Coronary artery (tissue), 2 donors: ENCODE results near the gene PTTG1.

Experiments used
- DNase-seq: peaks from one replicate; pipeline ENCODE4 v3.0.0-alpha.2; 2017; ENCODE audit warnings: low spot score
- H3K27ac ChIP-seq, 2 donors: fragments of 200-600 bp; sonication (generic); one replicate each; pipeline ENCODE4 v1.5.1; 2016 to 2019
- H3K4me3 ChIP-seq: fragments of 200-600 bp; sonication (generic); 2 replicates; pipeline ENCODE4 v1.5.1; 2016; ENCODE audit warnings: mild to moderate bottlenecking, moderate library complexity
- TF ChIP-seq, protein P1 (sequence below): fragments of 200-600 bp; sonication (generic); IDR thresholded peaks from one replicate; pipeline ENCODE4 v1.5.1; 2019; ENCODE audit warnings: antibody characterized with exemption

PTTG1 gene

DNA sequence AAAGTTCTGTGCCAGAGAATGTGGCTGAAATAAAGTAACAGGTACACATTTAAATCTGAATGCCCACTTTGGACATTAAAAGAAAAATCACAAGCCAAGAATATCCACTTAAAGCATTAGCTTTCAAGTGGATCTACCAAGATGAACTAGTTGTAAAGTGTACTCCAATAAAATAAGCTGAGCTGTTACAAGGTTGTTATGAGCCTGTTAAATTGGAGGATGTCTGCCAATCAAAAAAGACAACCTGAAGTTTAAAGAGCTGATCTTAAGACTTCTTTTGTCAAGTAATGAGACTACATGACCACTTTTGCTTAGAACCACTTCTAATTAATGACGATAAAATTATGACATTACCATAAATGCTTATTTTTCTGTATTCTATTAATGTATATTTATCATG, 24.2 kb upstream of the PTTG1 start:
- no peak for DNase-seq
- Histone ChIP-seq H3K4me3 (no peak overlapping the region), H3K27ac (no peak overlapping the region)
- TF ChIP-seq, protein P1, sequence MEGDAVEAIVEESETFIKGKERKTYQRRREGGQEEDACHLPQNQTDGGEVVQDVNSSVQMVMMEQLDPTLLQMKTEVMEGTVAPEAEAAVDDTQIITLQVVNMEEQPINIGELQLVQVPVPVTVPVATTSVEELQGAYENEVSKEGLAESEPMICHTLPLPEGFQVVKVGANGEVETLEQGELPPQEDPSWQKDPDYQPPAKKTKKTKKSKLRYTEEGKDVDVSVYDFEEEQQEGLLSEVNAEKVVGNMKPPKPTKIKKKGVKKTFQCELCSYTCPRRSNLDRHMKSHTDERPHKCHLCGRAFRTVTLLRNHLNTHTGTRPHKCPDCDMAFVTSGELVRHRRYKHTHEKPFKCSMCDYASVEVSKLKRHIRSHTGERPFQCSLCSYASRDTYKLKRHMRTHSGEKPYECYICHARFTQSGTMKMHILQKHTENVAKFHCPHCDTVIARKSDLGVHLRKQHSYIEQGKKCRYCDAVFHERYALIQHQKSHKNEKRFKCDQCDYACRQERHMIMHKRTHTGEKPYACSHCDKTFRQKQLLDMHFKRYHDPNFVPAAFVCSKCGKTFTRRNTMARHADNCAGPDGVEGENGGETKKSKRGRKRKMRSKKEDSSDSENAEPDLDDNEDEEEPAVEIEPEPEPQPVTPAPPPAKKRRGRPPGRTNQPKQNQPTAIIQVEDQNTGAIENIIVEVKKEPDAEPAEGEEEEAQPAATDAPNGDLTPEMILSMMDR: no peak

DNA sequence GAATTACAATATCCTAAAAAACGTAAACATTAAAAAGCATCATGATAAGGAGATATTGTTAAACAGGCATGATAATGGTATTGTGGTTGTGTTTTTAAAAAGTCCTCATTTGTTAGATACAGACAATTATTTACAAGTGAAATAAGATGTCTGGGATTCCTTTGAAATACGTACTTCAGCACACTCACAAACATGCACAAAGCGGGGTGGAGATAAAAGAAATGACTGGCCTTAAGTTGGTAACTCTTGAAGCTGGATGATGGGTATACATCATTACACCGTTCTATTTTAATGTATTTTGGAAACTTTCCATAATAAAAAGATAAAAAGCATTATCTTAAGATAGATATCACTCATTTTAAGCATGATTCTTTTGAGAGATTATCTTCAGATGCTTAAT, 22.8 kb upstream of the PTTG1 start:
- DNase-seq: no peak
- Histone ChIP-seq H3K27ac (peak overlapping the region in 1 of 2 donors; percentile 93), H3K4me3 (peak overlapping the region; percentile 78)
- TF ChIP-seq, protein P1: no peak

DNA sequence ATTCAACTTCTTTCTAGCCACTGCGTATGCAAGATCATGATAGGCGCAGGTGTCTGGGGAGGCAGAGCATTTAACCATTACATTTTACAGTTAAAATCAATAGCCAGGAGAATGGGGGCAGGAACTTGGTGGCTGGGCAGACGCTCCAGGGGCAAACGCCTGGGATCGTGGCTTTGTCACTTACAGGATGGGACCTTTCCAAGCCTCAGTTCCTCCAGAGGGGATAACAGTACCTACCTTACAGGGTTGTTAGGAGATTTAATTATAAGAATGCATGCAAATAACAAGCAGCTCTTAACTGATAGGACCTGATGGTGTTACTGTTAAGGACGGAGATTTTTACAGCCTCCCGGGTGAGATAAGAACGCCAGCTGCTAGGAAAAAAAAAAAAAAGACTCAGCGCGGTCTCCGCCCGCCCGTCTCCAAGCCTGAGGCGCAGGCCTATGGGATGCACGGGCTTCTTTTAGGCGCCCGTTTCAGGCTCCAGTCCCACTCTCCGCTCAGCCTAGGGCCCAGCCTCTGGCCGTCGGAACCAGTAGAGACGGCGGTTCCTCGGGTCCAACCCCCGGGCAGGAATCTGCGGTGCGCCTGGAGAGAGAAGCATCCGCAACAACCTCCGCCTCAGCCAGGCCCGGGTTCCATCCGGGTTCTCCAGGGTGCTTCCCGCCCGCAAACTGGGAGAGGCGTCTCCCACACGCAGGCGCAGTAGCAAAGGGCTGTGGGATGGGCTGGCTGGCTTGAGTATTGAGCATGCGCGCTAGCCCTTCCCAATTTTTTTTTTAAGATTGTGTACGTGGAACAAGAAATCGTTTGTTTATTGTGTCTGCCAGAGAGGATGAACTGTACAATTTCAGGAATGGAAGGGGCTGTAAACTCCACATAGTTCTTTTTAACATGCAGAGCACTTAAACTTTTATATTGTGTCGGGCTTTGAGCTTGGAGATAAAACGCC, 22.0 kb upstream of the PTTG1 start, which contains the start of gene FAM200C:
Gene FAM200C (minus strand): TSS at position 653 of the 952 bp plus-strand sequence. CDS start 4,564 bp downstream, outside the sequence.
- Histone ChIP-seq H3K4me3 (peak within 1 kb of the TSS; percentile 78), H3K27ac (peak within 1 kb of the TSS; percentile 69 to 93)
- peak; percentile 94 for DNase-seq
- TF ChIP-seq, protein P1: no peak

DNA sequence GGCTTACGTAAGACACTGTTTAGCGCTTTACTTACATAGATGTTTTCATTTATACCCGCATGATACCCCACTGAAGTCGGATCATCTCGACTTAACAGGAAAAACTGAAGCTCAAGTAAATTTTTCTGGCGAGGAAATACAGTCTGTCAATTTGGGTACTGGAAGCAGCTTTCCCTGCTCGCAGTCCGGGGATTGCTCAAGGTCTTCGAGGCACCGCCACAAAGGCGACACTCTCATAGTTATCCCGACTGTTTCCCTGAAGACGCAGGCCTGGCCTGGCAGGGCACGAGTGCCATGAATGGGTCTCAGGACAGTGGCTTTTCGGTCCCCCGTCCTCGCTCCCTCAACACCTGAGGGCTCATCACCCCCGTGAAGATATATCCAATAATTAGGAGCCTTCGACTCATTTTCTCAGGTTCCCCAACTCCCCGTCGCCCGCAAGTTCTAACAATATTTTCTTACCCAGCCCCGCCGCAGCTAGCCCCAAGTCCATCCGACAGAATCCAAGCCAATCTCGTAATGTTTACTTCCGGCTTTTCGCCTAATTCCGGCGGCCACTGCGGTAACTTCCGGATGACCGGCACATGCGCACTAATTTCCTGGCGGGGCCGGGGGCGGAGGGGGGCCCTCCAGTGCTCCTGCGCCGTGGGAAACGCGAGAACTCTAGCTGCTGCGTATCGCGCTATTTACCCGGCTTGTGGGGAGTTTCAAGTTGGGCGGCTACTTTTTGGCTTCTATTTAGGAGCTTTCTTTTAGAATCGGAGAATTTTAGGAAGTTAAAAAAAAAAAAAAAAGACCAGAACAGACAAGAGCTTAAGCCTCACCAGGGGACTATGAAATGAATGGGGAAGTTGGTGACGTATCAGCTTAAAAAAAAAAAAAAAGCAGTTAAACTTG, 2.8 kb upstream of the PTTG1 start, which contains the start of gene SLU7:
Gene SLU7 (minus strand): TSS at position 521 of the 897 bp plus-strand sequence. CDS start 3,787 bp downstream, outside the sequence.
- DNase-seq: peak; percentile 96
- Histone ChIP-seq H3K4me3 (peak within 1 kb of the TSS; percentile 73), H3K27ac (peak within 1 kb of the TSS; percentile 82 to 86)
- TF ChIP-seq, protein P1: no peak

DNA sequence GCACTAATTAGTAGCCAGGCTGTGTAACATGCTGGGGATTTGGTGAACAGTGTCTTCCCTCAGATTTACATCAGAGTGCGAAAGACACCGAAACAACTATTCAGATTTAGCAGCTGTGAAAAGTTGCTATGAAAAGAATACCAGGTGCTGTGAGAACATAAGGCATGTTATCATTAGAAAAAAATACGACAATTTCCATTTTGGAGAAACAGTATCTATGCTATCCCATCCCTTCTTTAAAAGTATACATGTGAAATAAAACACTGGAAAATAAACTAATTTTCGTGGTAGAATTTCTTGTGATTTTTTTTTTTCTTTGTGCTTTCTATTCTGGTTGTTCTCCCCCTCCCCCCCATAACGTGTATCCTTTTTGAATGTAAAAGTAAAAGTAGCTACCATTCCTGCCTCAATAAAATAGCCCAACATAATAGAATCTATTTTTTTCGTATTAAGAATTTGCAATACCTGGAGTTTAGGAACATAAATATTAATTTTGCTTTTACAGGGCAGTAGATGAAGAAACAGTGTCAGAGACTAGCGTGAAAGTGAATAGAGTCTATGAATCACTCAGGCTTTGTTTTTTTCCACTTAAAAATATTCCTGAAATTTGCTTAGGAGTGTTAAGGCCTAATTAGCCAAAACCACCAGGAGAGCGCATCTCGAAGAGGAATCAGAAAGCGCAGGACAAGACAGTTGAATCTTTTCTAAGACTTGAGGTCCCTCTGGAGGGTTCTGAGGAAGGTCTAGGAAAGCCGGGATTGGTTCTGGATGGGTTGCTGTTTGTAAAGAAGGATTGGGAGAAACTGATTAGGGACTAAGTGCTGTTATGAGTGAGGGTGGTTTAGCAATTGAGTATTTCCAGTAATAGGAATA, 2.0 kb upstream of the PTTG1 start:
- no peak for DNase-seq
- Histone ChIP-seq H3K27ac (peak overlapping the region; percentile 82 to 86), H3K4me3 (peak overlapping the region; percentile 73)
- TF ChIP-seq, protein P1: no peak

DNA sequence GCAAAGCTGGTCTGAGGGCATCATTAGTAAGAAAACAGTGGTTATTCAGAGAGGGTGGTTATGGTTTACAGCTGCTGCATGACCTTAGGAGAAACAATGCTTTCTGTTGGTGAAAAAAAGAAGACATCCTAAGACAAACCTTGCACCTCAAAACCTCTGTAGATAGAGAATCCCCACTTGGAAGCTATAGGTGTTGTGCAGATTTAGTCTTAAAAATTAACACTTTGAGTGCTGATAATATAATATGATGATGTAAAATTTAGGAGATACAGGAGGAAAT, 1.4 kb upstream of the PTTG1 start:
- no peak for DNase-seq
- Histone ChIP-seq H3K27ac (no peak overlapping the region), H3K4me3 (no peak overlapping the region)
- TF ChIP-seq, protein P1: no peak
